Activated T-helper 1 cell treated with anti-CD3 and anti-CD28 coated beads, Interleukin-12 subunit alpha, Interleukin-12 subunit beta, Interleukin-2, Interleukin-4 antibody, amounts not matched to agents 30 ng/mL and 10 ng/mL and 1 ng/mL, durations not matched to agents 14 hours and 24 hours and 36 hours (primary cell): ENCODE results near the gene ZNF280D. TPM values are rescaled to one million over a fixed set of nuclear protein-coding genes. Genes with fewer than 3 reads are reported as not detected.

Source experiments
- DNase-seq: peaks from one replicate; pipeline ENCODE4 v3.0.0; 2021; ENCODE audit warnings: low spot score
- H3K27ac Mint-ChIP-seq: one replicate; pipeline ENCODE4 v1.8.0; 2021; ENCODE audit warnings: mild to moderate bottlenecking, mixed read lengths
- H3K27me3 Mint-ChIP-seq: one replicate; pipeline ENCODE4 v1.8.0; 2022; ENCODE audit warnings: mild to moderate bottlenecking, moderate library complexity, mixed read lengths; ENCODE audit not compliant: insufficient read depth
- H3K36me3 Mint-ChIP-seq: one replicate; pipeline ENCODE4 v1.8.0; 2021; ENCODE audit warnings: low read depth, mixed read lengths
- H3K4me1 Mint-ChIP-seq: one replicate; pipeline ENCODE4 v1.8.0; 2021; ENCODE audit warnings: low read depth, mixed read lengths
- H3K4me3 Mint-ChIP-seq: one replicate; pipeline ENCODE4 v1.8.0; 2021; ENCODE audit warnings: mild to moderate bottlenecking, moderate library complexity, mixed read lengths
- H3K9me3 Mint-ChIP-seq: one replicate; pipeline ENCODE4 v1.8.0; 2021; ENCODE audit warnings: mixed read lengths
- intact Hi-C: fragments of 100-400 bp; cut with micrococcal nuclease; formaldehyde crosslinking; loops from one replicate; pipeline ENCODE4 v1.15.1; 2024
- total RNA-seq: library from RNA; stranded (reverse); gene quantifications from 2 replicates; pipeline ENCODE4 v1.2.3, GENCODE V29; 2022

ZNF280D gene
- total RNA-seq, 1 donor from 2014 or later, result 29.9 TPM

DNA sequence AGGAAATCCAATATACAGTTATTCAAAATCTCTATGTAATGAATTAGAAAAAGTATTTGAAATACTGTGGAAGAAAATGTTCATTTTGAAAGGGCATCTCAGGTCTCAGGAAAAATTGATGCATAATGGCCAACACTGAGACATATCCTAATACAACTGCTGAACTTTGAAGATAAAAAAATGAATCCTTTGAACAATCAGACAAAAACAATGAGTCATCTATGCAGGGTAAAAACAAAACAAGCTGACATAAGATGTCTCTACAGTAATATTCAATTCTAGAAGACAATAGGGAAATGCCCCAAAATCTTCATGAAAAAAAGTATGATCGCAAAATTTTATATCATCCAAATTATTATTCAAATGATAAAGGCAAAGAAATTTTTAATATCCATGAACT lies 34.0 kb upstream of the ZNF280D start:
- Mint-ChIP-seq H3K4me3 (no peak overlapping the region), H3K27ac (peak overlapping the region; percentile 96), H3K9me3 (peaks cover 7% of the 10 kb centered on the region), H3K36me3 (peaks cover 6% of the 10 kb centered on the region), H3K4me1 (peaks cover 40% of the 10 kb centered on the region), H3K27me3 (no peaks in the 10 kb centered on the region)
- no peak for DNase-seq
- intact Hi-C loops, result loop anchor here (1.0 to 10.0 kb wide), 8 partner anchors 20 to 795 kb away; partner anchors contain the start of genes RFX7, TCF12 and ZNF280D

DNA sequence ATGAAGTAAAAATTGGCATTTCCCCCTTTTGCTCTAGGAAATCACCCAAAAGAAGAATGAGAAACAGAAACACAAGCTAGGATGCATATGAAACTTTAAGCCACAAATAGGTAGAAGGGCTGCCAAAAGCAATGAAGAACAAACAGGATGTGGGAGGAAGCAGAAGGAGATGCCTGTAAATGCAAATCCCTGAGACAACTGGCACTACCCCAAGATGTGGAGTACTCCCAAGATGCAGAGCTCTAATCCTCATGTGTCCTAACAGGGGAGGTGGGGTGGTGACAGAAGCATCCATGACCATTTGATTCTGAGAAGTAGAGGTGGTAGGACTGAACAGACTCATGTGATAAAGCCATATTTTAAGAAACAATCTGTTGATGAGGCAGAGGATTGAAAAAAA lies 31.9 kb upstream of the ZNF280D start:
- peak overlapping the region; percentile 16 for H3K4me3 Mint-ChIP-seq
- peaks cover 1% of the 10 kb centered on the region for H3K36me3 Mint-ChIP-seq
- H3K9me3 Mint-ChIP-seq, result peaks cover 7% of the 10 kb centered on the region
- DNase-seq, result peak; percentile 10
- intact Hi-C loops, result loop anchor here (5.0 to 10.0 kb wide), 5 partner anchors 42 to 797 kb away; partner anchors contain the start of genes RFX7 and TCF12
- H3K4me1 Mint-ChIP-seq, result peaks cover 40% of the 10 kb centered on the region
- H3K27ac Mint-ChIP-seq, result peak overlapping the region; percentile 83
- H3K27me3 Mint-ChIP-seq, result no peaks in the 10 kb centered on the region

DNA sequence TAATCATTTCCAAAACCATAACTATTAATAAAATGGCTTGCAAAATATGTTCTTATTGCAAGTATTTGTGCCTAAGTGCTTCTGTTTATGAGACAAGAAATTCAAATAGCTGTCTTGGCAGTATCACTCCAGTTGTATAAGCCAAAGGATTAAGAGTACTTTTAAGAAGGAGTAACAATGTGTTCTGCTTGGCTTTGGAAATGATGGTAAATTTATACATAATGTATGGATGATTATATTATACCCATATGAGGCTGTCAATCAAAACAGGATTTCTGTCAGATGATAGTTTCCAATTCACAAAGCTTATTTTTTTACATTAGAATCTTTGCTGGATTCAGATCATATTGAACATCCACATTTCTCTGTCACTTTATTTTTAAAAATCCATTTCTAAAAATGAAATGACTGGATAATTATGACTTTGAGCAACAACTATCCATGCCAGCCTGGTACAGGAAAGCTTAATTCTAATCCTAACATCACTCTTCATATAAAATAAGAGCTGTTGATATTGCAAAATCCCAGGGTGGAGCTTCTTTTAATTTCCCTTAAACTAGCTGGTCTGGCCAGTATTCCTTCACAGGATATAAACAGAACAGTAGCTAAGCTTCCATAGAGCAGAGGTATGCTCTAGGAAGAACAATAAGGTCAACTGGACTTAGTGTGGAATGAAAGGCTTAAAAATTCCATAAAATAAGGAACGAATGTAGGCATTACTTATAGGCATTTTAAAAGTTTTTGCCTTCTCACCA lies 30.0 kb upstream of the ZNF280D start:
- H3K4me3 Mint-ChIP-seq, result no peak overlapping the region
- intact Hi-C loops, result loop anchor here (10.0 kb wide), 1 partner anchor 519 kb away; the partner anchor contains the start of gene RFX7
- H3K36me3 Mint-ChIP-seq, result peaks cover 1% of the 10 kb centered on the region
- peaks cover 40% of the 10 kb centered on the region for H3K4me1 Mint-ChIP-seq
- H3K27me3 Mint-ChIP-seq, result peaks cover 3% of the 10 kb centered on the region
- no peak for DNase-seq
- peaks cover 7% of the 10 kb centered on the region for H3K9me3 Mint-ChIP-seq
- H3K27ac Mint-ChIP-seq, result no peak overlapping the region

DNA sequence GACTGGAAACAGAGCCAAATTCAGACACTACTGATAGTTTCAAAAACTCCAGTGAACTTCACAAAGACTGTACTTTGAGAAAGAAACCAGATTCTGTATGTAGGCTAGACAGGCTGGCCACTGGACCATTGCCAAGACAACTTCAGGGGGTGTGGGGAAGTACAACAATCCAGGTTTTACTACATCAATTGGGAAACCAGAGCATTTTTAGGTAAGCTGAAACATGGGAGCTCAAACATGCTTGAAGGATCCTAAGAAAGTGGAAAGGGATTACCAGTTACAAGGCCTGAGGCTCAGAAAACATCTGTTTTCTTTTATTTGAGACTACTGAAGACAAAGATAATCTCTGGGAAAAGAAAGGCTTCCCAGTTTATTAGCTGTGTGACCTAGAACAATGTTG lies 26.9 kb upstream of the ZNF280D start:
- Mint-ChIP-seq H3K27ac (no peak overlapping the region), H3K27me3 (peaks cover 8% of the 10 kb centered on the region), H3K36me3 (peaks cover 4% of the 10 kb centered on the region), H3K9me3 (no peaks in the 10 kb centered on the region), H3K4me1 (peaks cover 19% of the 10 kb centered on the region), H3K4me3 (no peak overlapping the region)
- intact Hi-C loops, result loop anchor here (10.0 kb wide), 1 partner anchor 515 kb away; the partner anchor contains the start of gene RFX7
- DNase-seq, result no peak

DNA sequence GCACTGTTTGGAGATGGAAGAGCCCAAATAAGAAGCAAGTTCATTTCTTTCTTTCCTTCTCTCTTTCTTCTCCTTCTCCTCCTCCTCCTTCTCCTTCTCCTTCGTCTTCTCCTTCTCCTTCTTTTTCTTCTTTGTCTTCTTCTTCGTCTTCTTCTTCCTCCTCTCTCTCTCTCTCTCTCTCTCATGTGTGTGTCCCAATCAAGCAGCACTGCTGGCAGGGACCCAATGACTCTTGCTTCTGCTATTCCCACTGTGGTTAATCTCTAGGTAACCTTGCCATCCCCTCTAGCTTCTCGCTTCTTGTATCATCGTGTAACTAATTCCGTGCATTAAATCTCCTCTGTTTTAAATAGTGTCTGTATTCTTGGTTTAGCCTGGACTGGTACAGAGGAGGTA lies 26.1 kb upstream of the ZNF280D start:
- Mint-ChIP-seq H3K36me3 (peaks cover 5% of the 10 kb centered on the region), H3K4me3 (no peak overlapping the region), H3K27me3 (peaks cover 8% of the 10 kb centered on the region), H3K4me1 (peaks cover 12% of the 10 kb centered on the region), H3K27ac (no peak overlapping the region), H3K9me3 (no peaks in the 10 kb centered on the region)
- no peak for DNase-seq
- intact Hi-C loops, result no loop called here

DNA sequence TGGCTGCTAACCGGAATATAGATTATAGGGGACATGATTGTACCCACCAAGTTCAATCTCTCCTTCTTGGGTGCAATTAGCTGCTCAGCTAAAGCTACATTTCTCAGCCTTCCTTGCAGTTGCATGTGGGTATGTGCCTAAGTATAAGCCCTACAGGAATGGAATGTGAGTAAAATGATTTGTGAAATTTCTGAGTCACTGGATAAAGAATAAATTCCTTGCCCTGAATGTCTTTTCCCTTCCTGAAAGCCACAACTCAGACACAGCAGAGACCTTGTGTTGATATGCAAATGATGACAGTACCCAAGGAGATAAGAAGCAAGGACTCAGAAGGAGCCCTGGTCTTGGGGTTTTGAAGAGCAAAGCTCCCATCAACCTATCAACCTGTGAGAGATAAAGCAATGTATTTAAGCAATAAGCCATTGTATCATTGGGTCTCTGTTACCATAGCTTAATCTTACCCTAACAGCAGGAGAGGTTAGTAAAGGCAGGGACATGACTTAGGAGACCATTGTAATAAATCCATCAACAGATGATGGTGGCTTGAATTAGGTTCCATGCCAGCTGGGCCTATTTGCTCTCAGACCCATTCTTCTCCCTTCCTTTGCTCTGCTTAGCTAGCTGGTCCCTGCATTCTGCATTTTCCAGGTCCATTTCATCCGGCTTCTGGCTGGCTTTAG lies 25.6 kb upstream of the ZNF280D start:
- H3K27ac Mint-ChIP-seq, result no peak overlapping the region

DNA sequence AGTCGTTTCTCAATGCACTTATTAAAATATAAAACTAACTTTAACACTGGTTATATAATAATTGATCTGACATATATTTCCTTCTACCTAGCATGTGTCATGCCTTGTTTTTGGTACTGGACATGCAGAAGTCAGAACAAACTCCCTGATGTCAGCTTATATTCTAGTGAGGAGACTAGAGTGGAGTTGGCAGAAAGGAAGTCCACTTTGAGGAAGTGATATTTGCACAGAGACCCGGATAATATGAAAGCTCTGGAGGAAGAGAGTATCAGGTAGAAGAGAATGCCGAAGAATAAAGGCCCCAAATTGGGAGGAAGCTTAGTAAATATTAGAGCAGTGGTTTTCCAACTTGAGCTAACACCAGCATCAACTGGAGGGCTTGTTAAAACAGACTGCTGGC lies 24.6 kb upstream of the ZNF280D start:
- no peak for DNase-seq
- peaks cover 5% of the 10 kb centered on the region for H3K36me3 Mint-ChIP-seq
- no peaks in the 10 kb centered on the region for H3K9me3 Mint-ChIP-seq
- H3K4me1 Mint-ChIP-seq, result peaks cover 6% of the 10 kb centered on the region
- no peak overlapping the region for H3K27ac Mint-ChIP-seq
- H3K27me3 Mint-ChIP-seq, result peaks cover 8% of the 10 kb centered on the region
- no peak overlapping the region for H3K4me3 Mint-ChIP-seq
- intact Hi-C loops, result no loop called here

More for the DNA sequence above, 25.6 kb upstream of the ZNF280D start:
- peaks cover 5% of the 10 kb centered on the region for H3K36me3 Mint-ChIP-seq
- no peaks in the 10 kb centered on the region for H3K9me3 Mint-ChIP-seq
- H3K4me1 Mint-ChIP-seq, result peaks cover 6% of the 10 kb centered on the region
- no peak overlapping the region for H3K4me3 Mint-ChIP-seq
- no peak for DNase-seq
- intact Hi-C loops, result no loop called here
- peaks cover 8% of the 10 kb centered on the region for H3K27me3 Mint-ChIP-seq

DNA sequence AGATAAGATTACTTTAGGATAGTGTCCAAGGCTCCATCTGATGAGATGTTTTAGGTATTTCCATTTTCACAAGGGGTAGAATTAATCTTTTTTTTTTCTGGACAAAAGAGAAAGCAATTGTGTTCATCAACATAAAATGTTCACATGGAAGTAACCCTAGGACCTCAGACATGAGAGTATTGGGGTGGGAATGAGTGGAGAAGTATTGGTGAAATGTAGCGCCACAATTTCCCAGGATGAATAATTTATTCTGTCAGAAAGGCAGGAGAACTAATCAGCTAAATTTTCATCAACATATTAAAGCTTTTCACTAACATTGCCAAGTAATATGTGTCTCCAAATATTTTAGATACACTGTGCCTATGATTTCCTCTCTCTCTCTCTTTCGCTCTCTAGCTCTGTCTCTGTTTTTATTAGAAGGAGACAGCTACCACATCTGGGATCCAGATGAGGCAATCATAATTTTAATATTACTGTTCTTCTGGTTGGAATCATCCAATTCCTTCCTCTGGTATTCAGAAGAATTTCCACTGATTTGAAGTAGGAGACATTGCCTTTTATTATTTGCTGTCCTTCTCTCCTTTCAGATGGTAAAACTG lies 21.6 kb upstream of the ZNF280D start:
- DNase-seq, result no peak
- peaks cover 5% of the 10 kb centered on the region for H3K36me3 Mint-ChIP-seq
- H3K27ac Mint-ChIP-seq, result no peak overlapping the region
- intact Hi-C loops, result no loop called here
- no peak overlapping the region for H3K4me3 Mint-ChIP-seq
- H3K4me1 Mint-ChIP-seq, result no peaks in the 10 kb centered on the region
- H3K9me3 Mint-ChIP-seq, result no peaks in the 10 kb centered on the region
- H3K27me3 Mint-ChIP-seq, result peaks cover 8% of the 10 kb centered on the region

DNA sequence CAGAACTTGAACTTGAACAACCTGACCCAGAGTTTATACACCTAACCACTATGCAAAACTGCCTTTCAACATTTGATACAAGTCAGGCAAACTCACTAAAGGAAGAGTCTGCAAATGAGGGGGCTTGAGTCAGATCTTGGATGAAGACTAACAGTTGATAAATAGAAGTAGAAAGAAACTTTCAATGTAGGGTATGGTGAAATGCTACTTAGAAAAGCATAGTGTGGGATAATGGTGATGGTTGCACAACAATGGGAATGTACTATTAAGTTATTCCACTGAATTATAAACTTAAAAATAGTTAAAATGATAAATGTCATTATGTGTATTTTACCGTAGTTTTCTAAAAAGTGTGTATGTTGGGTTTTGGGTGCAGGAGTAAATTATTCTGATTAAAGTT lies 19.7 kb upstream of the ZNF280D start:
- intact Hi-C loops, result no loop called here
- Mint-ChIP-seq H3K9me3 (no peaks in the 10 kb centered on the region), H3K36me3 (peaks cover 5% of the 10 kb centered on the region), H3K4me3 (no peak overlapping the region), H3K27ac (no peak overlapping the region), H3K4me1 (no peaks in the 10 kb centered on the region), H3K27me3 (peaks cover 4% of the 10 kb centered on the region)
- DNase-seq, result no peak

DNA sequence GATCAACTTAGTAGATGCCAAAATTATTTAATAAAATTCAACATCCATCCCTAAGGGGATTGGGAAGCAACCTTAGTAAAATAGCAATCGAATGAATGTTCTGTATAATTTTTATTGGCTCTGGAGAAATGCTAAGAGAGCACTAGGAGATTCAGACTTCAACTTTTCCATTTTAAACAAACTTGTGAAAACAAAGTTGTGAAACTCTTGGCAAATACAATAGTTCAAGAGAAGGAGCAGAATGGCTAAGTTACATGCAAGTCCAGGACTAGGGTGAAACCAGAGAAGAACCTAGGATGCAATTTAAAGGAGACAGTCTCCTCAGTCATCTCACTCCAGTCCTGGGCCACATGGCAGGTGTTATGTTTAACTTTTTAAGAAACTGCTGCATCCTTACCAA lies 16.7 kb upstream of the ZNF280D start:
- DNase-seq, result no peak
- Mint-ChIP-seq H3K27me3 (peaks cover 4% of the 10 kb centered on the region), H3K36me3 (peaks cover 1% of the 10 kb centered on the region), H3K4me1 (no peaks in the 10 kb centered on the region), H3K9me3 (no peaks in the 10 kb centered on the region), H3K4me3 (no peak overlapping the region), H3K27ac (no peak overlapping the region)
- intact Hi-C loops, result no loop called here

DNA sequence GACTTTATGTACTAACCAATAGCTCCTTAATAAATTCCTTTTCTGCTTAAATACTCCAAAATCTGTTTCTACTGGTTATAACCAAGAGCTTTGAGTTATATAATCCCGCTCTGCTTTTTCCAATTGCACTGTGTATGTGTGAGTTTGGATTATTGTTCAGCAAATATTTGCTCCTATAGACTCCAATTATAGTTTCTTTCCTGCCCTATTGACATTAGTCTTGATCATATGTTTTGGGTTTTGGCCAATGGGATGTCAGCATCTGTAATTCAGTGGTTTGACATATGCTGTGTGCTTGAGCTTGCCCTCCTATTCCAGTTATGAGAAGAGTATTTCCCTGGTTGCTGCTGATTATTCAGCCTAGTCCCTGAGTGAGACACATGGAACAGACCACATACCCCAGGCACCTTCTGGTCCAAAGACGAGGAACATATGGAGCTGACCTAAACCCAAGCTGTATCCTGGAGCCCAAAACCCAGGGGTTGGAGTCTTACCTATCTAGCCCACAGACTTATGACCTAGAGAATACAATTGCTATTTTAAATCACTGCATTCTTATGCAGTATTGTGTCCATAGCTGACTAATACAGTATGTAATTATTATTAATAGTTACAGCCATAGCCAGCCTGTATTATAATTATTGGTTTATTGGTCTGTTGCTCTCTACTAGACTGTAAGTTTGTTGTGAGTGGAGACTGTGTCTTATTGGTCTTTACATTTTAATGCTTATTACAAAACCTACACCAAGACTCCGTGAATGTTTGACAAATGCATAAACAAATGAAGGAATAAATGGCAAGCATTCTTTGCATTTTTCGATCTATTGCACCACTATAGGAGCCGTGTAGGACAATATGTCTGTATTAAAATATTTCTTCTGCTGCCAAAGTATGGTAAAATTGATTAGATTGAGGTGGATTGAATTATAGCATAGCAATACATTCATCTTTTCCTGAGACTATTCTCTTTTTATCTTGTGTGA lies 11.7 kb upstream of the ZNF280D start:
- no peak overlapping the region for H3K27ac Mint-ChIP-seq
- no peaks in the 10 kb centered on the region for H3K4me1 Mint-ChIP-seq
- H3K9me3 Mint-ChIP-seq, result peaks cover 4% of the 10 kb centered on the region
- peaks cover 16% of the 10 kb centered on the region for H3K27me3 Mint-ChIP-seq
- no peaks in the 10 kb centered on the region for H3K36me3 Mint-ChIP-seq
- intact Hi-C loops, result no loop called here
- H3K4me3 Mint-ChIP-seq, result no peak overlapping the region
- DNase-seq, result no peak

DNA sequence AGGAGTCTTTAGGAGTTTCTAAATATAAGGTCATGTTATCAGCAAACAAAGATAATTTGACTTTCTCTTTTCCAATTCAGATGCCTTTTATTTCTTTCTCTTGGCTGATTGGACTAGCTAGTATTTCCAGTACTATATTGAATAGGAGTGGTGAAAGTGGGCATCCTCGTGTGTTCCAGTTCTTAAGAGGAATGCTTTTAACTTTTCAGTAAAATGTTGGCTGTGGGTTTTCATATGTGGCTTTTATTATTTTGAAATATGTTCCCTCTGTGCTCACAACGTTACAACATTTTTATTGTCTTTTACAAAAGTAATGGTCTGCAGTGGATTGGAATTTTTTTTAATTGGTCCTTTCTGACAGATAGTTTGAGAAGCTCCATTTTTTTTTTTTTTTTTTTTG lies 8.2 kb upstream of the ZNF280D start:
- intact Hi-C loops, result no loop called here
- Mint-ChIP-seq H3K4me3 (no peak overlapping the region), H3K27me3 (peaks cover 12% of the 10 kb centered on the region), H3K27ac (no peak overlapping the region), H3K4me1 (no peaks in the 10 kb centered on the region), H3K9me3 (peaks cover 4% of the 10 kb centered on the region), H3K36me3 (no peaks in the 10 kb centered on the region)
- DNase-seq, result no peak
